Large intestine (tissue), 3 donors: ENCODE measurements around the gene SMARCAL1. TPM values are rescaled to one million over a fixed set of nuclear protein-coding genes. Genes with fewer than 3 reads are reported as not detected.
"Not testable (repeated sequence)": the region's sequence is repeated elsewhere in the genome, so short reads cannot be mapped to it uniquely, and the experiment has no call there.

ENCODE experiments used
- DNase-seq, 2 donors: peaks; one replicate each; pipeline versions ENCODE4 v3.0.0 to v3.0.0-alpha.2; 2013
- H3K27ac ChIP-seq: one replicate; pipeline ENCODE4 v1.5.1; 2013; ENCODE audit warnings: low read length
- H3K27me3 ChIP-seq: 2 replicates; pipeline ENCODE4 v1.6.1; 2013; ENCODE audit warnings: low read length; ENCODE audit not compliant: control insufficient read depth, insufficient read depth
- H3K36me3 ChIP-seq: 2 replicates; pipeline ENCODE4 v1.6.1; 2013; ENCODE audit warnings: low read length; ENCODE audit not compliant: control insufficient read depth, insufficient read depth
- H3K4me1 ChIP-seq: one replicate; pipeline ENCODE4 v1.6.1; 2013; ENCODE audit warnings: low read length; ENCODE audit not compliant: control insufficient read depth, insufficient read depth
- H3K4me3 ChIP-seq: one replicate; pipeline ENCODE4 v1.5.1; 2013; ENCODE audit warnings: low read length
- H3K9me3 ChIP-seq: one replicate; pipeline ENCODE4 v1.6.1; 2013; ENCODE audit warnings: mild to moderate bottlenecking, low read depth, low read length, moderate library complexity; ENCODE audit not compliant: control insufficient read depth
- WGBS: methylation state at CpG from one replicate; pipeline ENCODE4 v1.1.5; 2013; ENCODE audit warnings: low lambda C conversion rate; ENCODE audit not compliant: insufficient coverage; 5-methylcytosine and 5-hydroxymethylcytosine counted together
- polyA plus RNA-seq: library from polyadenylated mRNA; unstranded; fragments of 120-200 nt; gene quantifications from one replicate; pipeline ENCODE4 v1.2.1, GENCODE V29; 2013

The SMARCAL1 gene
- polyA plus RNA-seq, 1 donor = 14.7 TPM

GRCh38 chr2:216508229-216508628, 95.9 kb downstream of the SMARCAL1 start:
- H3K27ac ChIP-seq = no peak overlapping the region
- no peaks in the 10 kb centered on the region for H3K27me3 ChIP-seq
- H3K4me1 ChIP-seq = no peaks in the 10 kb centered on the region
- no peaks in the 10 kb centered on the region for H3K9me3 ChIP-seq
- WGBS = no CpG with 5 or more reads among the region's 1 CpG
- H3K4me3 ChIP-seq = no peak overlapping the region
- DNase-seq = no peak
- H3K36me3 ChIP-seq = peaks cover 13% of the 10 kb centered on the region

GRCh38 chr2:216516730-216517350, 104.6 kb downstream of the SMARCAL1 start:
- WGBS = 42% methylated on average over 2 of the region's 2 CpGs
- H3K27me3 ChIP-seq = no peaks in the 10 kb centered on the region

GRCh38 chr2:216517447-216518225, 105.4 kb downstream of the SMARCAL1 start:
- DNase-seq = no peak
- Histone ChIP-seq H3K27me3 (no peaks in the 10 kb centered on the region), H3K27ac (no peak overlapping the region), H3K36me3 (no peaks in the 10 kb centered on the region), H3K9me3 (no peaks in the 10 kb centered on the region), H3K4me1 (no peaks in the 10 kb centered on the region), H3K4me3 (no peak overlapping the region)
- WGBS = 91% methylated on average over 1 of the region's 4 CpGs

More at GRCh38 chr2:216516730-216517350, 104.6 kb downstream of the SMARCAL1 start:
- no peaks in the 10 kb centered on the region for H3K9me3 ChIP-seq
- no peaks in the 10 kb centered on the region for H3K4me1 ChIP-seq
- no peak overlapping the region for H3K27ac ChIP-seq
- H3K36me3 ChIP-seq = no peaks in the 10 kb centered on the region
- DNase-seq = peak in 1 of 2 donors; percentile 37
- no peak overlapping the region for H3K4me3 ChIP-seq

- not testable (repeated sequence) for H3K4me1 ChIP-seq, H3K9me3 ChIP-seq, H3K4me3 ChIP-seq, H3K27ac ChIP-seq, H3K36me3 ChIP-seq, H3K27me3 ChIP-seq, DNase-seq
- 100% methylated on average over 1 of the region's 9 CpGs for WGBS
Measured at GRCh38 chr2:216518566-216519119, 106.4 kb downstream of the SMARCAL1 start.

GRCh38 chr2:216519154-216519762, 107.0 kb downstream of the SMARCAL1 start:
- peak; percentile 73 to 79 for DNase-seq
- WGBS = no CpG with 5 or more reads among the region's 3 CpGs
- no peak overlapping the region for H3K4me3 ChIP-seq

GRCh38 chr2:216520112-216520511, 107.8 kb downstream of the SMARCAL1 start:
- no peak overlapping the region for H3K4me3 ChIP-seq
- DNase-seq = no peak
- H3K27me3 ChIP-seq = no peaks in the 10 kb centered on the region
- no peaks in the 10 kb centered on the region for H3K36me3 ChIP-seq
- H3K9me3 ChIP-seq = no peaks in the 10 kb centered on the region
- no peaks in the 10 kb centered on the region for H3K4me1 ChIP-seq
- no peak overlapping the region for H3K27ac ChIP-seq
- WGBS = no CpG with 5 or more reads among the region's 4 CpGs

More at GRCh38 chr2:216519154-216519762, 107.0 kb downstream of the SMARCAL1 start:
- H3K36me3 ChIP-seq = no peaks in the 10 kb centered on the region
- H3K4me1 ChIP-seq = no peaks in the 10 kb centered on the region
- no peaks in the 10 kb centered on the region for H3K27me3 ChIP-seq
- H3K9me3 ChIP-seq = no peaks in the 10 kb centered on the region
- no peak overlapping the region for H3K27ac ChIP-seq

GRCh38 chr2:216522892-216523502, 110.7 kb downstream of the SMARCAL1 start:
- WGBS = no CpG with 5 or more reads among the region's 1 CpG
- peak in 1 of 2 donors; percentile 44 for DNase-seq
- H3K9me3 ChIP-seq = no peaks in the 10 kb centered on the region
- no peaks in the 10 kb centered on the region for H3K27me3 ChIP-seq
- H3K4me1 ChIP-seq = no peaks in the 10 kb centered on the region
- no peak overlapping the region for H3K4me3 ChIP-seq
- H3K27ac ChIP-seq = no peak overlapping the region
- H3K36me3 ChIP-seq = no peaks in the 10 kb centered on the region

- DNase-seq = no peak
- H3K4me1 ChIP-seq = no peaks in the 10 kb centered on the region
- no peaks in the 10 kb centered on the region for H3K9me3 ChIP-seq
- WGBS = 90% methylated on average over 2 of the region's 4 CpGs
- no peak overlapping the region for H3K27ac ChIP-seq
- H3K4me3 ChIP-seq = no peak overlapping the region
- no peaks in the 10 kb centered on the region for H3K27me3 ChIP-seq
- H3K36me3 ChIP-seq = no peaks in the 10 kb centered on the region
Measured at GRCh38 chr2:216525972-216526371, 113.7 kb downstream of the SMARCAL1 start.

GRCh38 chr2:216526939-216527338, 114.7 kb downstream of the SMARCAL1 start:
- no CpG with 5 or more reads among the region's 1 CpG for WGBS
- H3K27ac ChIP-seq = no peak overlapping the region

GRCh38 chr2:216527600-216527999, 115.3 kb downstream of the SMARCAL1 start:
- DNase-seq = no peak
- H3K9me3 ChIP-seq = no peaks in the 10 kb centered on the region
- no peak overlapping the region for H3K4me3 ChIP-seq
- no peaks in the 10 kb centered on the region for H3K27me3 ChIP-seq
- WGBS = no CpG with 5 or more reads among the region's 1 CpG
- H3K4me1 ChIP-seq = peaks cover 4% of the 10 kb centered on the region
- H3K27ac ChIP-seq = no peak overlapping the region
- H3K36me3 ChIP-seq = no peaks in the 10 kb centered on the region

More at GRCh38 chr2:216526939-216527338, 114.7 kb downstream of the SMARCAL1 start:
- no peaks in the 10 kb centered on the region for H3K36me3 ChIP-seq
- no peaks in the 10 kb centered on the region for H3K4me1 ChIP-seq
- H3K27me3 ChIP-seq = no peaks in the 10 kb centered on the region
- H3K4me3 ChIP-seq = no peak overlapping the region
- no peaks in the 10 kb centered on the region for H3K9me3 ChIP-seq
- no peak for DNase-seq
